NCI-H146 treated with DMSO at 0.1 percent for 48 hours (cell line): ENCODE results near the gene SHD.
"Not testable (repeated sequence)": the region's sequence is repeated elsewhere in the genome, so short reads cannot be mapped to it uniquely, and the experiment has no call there.

ENCODE experiments used
- DNase-seq: peaks from one replicate; lab custom pipeline; 2025; ENCODE audit not compliant: unreplicated experiment; lab: John Stamatoyannopoulos, UW

SHD gene

DNA sequence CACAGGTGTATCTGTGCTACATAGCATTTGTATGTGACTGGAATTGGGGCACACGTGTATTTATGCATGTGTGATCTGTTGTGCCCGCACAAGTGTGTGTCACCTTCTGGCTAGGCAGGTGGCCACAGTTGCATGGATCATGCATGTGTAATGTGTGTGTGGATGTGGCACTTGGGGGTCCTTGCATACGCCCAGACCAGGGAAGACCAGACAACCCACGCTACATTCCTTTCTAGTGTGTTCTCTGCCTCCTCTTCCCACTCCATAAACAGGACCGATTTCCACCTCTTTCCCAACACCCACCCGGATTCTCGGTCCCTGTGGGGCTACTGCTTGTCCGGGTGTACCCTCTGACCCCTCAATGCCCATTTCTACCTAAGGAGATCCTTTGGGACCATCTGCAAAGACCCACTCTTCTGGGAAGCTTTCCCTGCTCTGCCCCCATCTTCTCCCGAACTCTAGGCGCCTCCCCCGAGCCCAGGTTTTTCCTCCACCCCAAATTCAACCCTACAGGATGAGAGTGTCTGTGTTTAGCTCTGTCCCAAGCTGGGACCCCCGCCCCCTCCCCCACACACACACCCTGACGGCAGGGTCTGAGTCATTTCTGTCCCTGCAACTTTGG lies 47.3 kb downstream of the SHD start:
- DNase-seq = no peak

DNA sequence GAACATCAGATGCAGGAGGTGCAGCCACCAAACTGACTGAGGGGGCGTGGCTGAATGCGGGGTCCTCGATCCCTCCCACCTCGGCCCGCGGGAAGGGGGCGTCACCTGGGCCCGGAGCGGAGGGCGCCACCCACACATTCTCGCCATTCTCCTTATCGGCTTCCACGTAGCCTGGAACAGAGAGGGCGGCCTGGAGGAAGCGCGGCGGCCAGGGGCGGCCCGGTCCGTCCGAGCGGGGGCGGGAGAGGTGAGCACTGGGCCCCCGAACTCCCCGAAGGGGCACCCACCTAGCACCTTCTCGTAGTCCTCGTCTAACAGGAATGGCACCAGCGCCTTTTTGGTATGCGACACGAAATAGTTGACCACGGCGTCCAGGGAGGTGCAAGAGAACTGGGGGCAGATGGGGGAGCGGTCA lies 47.8 kb downstream of the SHD start:
- no peak for DNase-seq

DNA sequence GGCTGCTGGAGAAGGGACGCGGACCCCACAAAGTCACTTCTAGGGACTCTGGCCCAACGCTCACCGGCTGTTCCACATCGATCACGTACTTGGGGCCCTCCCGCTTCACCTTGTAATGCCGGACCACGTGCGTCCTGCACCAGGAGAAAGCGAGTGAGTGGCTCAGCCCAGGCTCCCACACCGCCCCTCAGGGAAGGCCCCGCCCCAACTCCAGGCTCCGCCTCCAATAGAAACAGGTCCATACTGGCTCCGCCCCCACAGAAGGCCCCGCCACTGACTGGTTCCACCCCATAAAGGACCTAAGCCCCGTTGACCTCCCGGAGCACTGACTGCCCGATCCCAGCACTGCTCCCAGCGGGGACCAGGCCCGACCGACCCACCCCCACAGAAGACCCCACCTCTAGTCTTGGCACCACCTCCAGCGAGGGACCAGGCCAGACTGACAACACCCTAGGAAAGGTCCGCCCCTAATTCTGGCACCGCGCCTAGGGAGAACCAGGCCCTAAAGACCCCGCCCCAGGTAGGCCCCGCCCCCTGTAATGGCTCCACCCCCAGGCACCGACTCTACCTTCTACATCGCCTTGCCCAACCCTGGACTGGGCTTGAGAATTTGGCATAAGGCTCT lies 48.3 kb downstream of the SHD start:
- no peak for DNase-seq

DNA sequence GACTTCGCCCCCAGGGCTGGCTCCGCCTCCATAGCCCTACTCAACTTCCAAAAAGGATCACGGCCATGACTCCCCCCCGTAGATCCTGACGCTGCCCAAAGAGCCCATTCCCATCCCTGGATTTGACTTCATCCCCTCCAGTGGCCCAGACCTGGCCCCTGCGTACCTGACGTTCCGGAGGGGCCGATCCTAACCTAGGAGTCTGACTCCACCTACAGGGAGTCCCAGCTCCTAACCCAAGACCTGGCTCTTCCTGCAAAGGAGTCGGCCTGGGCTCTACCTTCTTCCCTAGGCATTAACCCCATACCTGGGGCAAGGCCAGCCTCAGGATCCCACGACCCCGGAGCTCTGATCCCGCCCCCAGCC lies 48.8 kb downstream of the SHD start:
- no peak for DNase-seq

DNA sequence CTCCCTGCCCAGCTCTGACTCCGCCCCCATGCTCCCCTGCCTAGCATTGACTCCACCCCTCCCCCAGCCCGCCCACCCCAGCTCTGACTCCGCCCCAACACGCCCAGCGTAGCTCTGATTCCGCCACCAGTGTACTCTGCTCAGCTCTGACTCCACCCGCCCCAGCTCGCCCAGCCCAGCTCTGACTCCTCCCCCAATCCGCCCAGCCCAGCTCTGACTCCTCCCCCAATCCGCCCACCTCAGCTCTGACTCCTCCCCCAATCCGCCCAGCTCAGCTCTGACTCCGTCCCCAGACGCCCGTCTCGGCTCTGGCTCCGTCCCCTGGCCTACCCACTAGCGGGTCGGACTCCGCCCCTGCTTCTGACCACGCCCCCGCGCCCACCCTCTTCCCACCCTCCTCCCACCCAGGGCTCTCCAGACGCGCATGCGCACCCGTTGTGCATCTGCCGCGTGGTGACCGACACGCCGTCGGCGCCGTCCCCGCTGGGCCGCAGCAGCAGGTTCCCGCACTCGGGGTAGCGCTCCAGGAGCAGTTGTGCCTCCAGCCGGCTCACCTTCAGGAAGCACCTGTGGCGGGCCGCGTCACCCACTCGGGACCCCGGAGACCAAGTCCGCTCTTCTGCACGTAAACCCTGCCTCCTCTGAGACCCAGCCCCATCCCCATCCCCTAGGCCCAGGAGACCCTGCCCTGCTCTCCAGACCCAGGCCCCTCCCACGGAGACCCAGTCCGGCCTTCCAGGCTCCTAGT lies 49.4 kb downstream of the SHD start:
- no peak for DNase-seq

DNA sequence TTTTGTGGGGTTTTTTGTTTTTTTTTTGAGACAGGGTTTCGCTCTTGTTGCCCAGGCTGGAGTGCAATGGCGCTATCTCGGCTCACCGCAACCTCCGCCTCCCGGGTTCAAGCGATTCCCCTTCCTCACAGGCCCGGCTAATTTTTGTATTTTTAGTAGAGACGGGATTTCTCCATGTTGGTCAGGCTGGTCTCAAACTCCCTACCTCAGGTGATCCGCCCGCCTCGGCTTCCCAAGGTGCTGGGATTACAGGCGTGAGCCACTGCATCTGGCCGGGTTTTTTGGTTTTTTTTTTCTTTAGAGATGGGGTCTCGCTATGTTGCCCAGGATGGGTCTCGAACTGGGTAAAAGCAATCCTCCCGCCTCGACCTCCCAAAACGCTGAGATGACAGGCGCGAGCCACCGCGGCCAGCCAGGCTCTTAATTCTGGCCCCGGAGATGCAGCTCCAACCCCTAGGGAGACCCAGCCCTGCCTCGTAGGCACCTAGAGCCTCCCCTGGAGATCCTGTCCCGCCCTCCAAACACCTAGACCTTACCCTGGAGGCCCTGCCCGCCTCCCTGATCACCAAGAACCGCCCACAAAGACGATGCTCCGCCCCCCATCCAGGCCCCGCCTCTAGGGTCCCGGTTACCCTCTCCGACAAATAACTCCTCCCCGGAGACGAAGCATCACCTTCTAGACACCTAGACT lies 50.1 kb downstream of the SHD start:
- DNase-seq = not testable (repeated sequence)

DNA sequence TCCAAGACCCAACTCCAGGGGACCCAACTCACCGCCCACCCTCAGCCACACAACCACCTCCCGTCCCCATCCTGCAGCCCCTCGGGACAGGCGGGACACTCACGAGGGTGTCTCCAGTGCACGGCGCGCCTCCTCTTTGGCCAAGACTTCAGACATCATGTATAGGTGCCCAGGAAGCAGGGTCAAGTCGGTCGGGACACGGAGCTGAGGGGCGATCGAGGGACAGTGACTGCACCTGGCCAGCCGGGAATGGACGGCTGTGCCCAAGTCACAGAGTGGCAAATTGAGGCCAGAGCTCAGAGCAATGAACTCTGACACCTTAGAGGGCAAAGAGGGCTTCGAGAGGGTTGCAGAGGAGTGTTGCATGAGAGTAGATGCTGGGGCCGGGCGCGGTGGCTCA lies 50.8 kb downstream of the SHD start:
- DNase-seq = no peak

DNA sequence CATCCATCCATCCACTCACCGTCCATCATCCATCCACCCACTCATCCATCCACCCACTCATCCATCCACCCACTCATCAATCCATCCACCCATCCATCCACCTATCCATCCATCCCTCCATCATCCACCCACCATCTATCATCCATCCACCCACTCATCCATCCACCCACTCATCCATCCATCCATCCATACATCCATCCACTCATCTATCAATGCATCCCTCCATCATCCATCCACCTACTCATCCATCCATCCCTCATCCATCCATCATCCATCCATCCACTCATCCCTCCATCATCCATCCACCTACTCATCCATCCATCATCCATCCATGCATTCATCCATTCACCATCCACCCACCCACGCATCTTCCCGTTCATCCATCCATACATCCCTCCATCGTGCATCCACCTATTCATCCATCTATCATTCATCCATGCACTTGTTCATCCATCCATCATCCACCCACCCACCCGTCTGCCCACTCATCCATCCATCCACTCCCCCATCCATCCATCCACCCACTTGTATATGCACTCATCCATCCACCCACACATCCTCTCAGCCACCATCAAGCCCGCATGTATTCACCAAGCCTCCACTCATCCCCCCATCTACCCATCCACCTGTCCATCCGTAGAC lies 56.0 kb downstream of the SHD start:
- DNase-seq = no peak

DNA sequence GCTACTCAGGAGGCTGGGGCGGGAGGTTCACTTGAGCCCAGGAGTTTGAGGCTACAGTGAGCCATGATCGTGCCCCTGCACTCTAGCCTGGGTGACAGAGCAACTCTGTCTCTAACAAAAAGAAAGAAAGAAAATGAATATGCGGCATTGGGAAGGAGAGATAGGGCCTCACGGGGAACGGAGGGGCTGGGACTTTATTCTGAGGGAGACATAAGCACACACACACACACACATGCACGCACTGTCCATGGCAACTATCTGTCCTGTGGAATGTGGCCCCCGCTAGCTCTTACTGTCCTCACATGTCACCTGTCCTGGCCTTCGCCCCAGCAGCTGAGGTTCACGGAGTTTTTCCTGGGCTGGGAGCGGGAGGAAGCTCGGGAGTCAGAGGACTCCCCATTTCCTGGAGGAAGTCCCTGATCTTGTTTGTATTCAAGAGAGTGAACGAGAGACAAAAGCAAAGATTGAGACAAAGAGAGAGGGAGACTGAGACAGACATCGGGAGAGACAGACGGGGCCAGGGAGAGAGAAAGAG lies 58.9 kb downstream of the SHD start:
- DNase-seq = no peak

DNA sequence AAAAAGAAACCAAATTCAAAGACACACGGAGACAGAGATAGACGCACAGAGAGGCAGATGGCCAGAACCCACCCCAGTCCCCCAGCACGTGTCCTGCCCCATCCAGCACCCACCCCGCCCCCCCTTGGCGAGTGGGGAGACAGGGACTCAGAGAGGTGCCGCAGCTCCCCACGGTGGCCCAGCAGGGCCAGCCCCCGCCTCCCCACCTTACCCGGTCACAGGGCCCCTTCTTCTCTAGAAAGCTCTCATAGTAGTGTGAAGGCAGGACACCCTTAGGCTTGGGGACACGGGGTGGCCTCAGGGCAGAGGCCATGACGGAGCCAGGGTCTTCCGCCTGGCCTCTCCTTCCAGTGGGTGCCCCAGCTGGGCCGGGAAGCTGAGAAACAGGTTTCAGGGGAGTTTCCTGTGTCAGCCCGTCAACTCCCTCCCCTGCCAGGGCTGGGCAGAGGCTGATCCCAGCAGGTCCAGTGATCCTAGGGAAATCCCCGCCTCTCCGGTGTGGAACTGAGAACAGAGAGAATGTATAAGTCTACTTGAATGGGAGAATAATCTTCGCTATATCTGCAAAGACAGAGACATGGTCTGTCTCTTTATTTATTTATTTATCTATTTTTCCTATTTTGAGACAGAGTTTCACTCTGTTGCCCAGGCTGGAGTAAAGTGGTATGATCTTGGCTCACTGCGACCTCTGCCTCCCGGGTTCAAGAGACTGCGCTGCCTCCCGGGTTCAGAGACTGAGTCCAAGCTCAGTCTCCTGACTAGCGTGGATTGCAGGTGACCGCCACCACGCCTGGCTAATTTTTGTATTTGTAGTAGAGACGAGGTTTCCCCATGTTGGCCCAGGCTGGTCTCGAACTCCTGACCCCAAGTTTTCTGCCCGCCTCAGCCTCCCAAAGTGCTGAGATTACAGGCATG lies 59.6 kb downstream of the SHD start, which contains the start of gene STAP2:
Gene STAP2, minus strand, starts transcription at position 387 of the 915 bp plus-strand sequence. Its CDS starts 74 bp downstream, at position 313.
- no peak for DNase-seq
